Left ventricle myocardium inferior (tissue), 1 donor: ENCODE measurements around the gene GPR62. TPM values are rescaled to one million over a fixed set of nuclear protein-coding genes. Genes with fewer than 3 reads are reported as not detected.
"Not testable (repeated sequence)": the region's sequence is repeated elsewhere in the genome, so short reads cannot be mapped to it uniquely, and the experiment has no call there.

ENCODE experiments used
- DNase-seq: peaks from one replicate; pipeline ENCODE4 v3.0.0-alpha.2; 2020
- H3K27ac ChIP-seq: fragments of 200-600 bp; replicated peaks from 2 replicates; pipeline ENCODE4 v1.8.0; 2021
- H3K27me3 ChIP-seq: fragments of 200-600 bp; 2 replicates; pipeline ENCODE4 v1.8.0; 2021; ENCODE audit warnings: low read depth
- H3K36me3 ChIP-seq: fragments of 200-600 bp; 2 replicates; pipeline ENCODE4 v1.8.0; 2021
- H3K4me1 ChIP-seq: fragments of 200-600 bp; 2 replicates; pipeline ENCODE4 v1.8.0; 2021
- H3K4me3 ChIP-seq: fragments of 200-600 bp; 2 replicates; pipeline ENCODE4 v1.8.0; 2021; ENCODE audit warnings: mild to moderate bottlenecking, moderate library complexity
- H3K9me3 ChIP-seq: fragments of 200-600 bp; replicated peaks from 2 replicates; pipeline ENCODE4 v1.8.0; 2021
- intact Hi-C: fragments of 100-400 bp; cut with micrococcal nuclease; formaldehyde crosslinking; loops from one replicate; pipeline ENCODE4 v1.11.0; 2022
- total RNA-seq: library from RNA; stranded (reverse); fragmentation: NEBNext Ultra II Directional; extraction: Animal tissue kit (Norgen Biotek cat#: 25700); gene quantifications from one replicate; pipeline ENCODE4 v1.2.1, GENCODE V29; 2021
- TF ChIP-seq, protein P1 (sequence below): fragments of 200-600 bp; IDR thresholded peaks from 2 replicates; pipeline ENCODE4 v1.8.0; 2021; ENCODE audit warnings: antibody characterized with exemption, mild to moderate bottlenecking, borderline replicate concordance
- donor health status: DM: no; HTN: yes; CAD: no; lungs with severe emphysema.

The GPR62 gene
- total RNA-seq, 1 donor from 2014 or later, result 0.16 TPM

- H3K27ac ChIP-seq, result no peak overlapping the region
- H3K36me3 ChIP-seq, result peaks cover 11% of the 10 kb centered on the region
- H3K9me3 ChIP-seq, result no peaks in the 10 kb centered on the region
- H3K4me1 ChIP-seq, result no peaks in the 10 kb centered on the region
- TF ChIP-seq, protein P1, sequence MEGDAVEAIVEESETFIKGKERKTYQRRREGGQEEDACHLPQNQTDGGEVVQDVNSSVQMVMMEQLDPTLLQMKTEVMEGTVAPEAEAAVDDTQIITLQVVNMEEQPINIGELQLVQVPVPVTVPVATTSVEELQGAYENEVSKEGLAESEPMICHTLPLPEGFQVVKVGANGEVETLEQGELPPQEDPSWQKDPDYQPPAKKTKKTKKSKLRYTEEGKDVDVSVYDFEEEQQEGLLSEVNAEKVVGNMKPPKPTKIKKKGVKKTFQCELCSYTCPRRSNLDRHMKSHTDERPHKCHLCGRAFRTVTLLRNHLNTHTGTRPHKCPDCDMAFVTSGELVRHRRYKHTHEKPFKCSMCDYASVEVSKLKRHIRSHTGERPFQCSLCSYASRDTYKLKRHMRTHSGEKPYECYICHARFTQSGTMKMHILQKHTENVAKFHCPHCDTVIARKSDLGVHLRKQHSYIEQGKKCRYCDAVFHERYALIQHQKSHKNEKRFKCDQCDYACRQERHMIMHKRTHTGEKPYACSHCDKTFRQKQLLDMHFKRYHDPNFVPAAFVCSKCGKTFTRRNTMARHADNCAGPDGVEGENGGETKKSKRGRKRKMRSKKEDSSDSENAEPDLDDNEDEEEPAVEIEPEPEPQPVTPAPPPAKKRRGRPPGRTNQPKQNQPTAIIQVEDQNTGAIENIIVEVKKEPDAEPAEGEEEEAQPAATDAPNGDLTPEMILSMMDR, result no peak
- no peak overlapping the region for H3K4me3 ChIP-seq
- intact Hi-C loops, result no loop called here
- H3K27me3 ChIP-seq, result no peaks in the 10 kb centered on the region
- DNase-seq, result no peak
These were observed 26.7 kb upstream of the GPR62 start for GRCh38 chr3:51928438-51928837.

- H3K4me3 ChIP-seq, intact Hi-C loops, H3K9me3 ChIP-seq, H3K4me1 ChIP-seq, H3K27ac ChIP-seq, DNase-seq, H3K27me3 ChIP-seq: not testable (repeated sequence)
- peaks cover 16% of the 10 kb centered on the region for H3K36me3 ChIP-seq
These were observed 26.2 kb upstream of the GPR62 start for GRCh38 chr3:51928981-51929380.

- no peak for DNase-seq
- Histone ChIP-seq H3K4me1 (no peaks in the 10 kb centered on the region), H3K27ac (no peak overlapping the region), H3K4me3 (no peak overlapping the region), H3K27me3 (no peaks in the 10 kb centered on the region), H3K36me3 (peaks cover 21% of the 10 kb centered on the region), H3K9me3 (no peaks in the 10 kb centered on the region)
- intact Hi-C loops, result no loop called here
- TF ChIP-seq, protein P1, result no peak
These were observed 25.7 kb upstream of the GPR62 start for GRCh38 chr3:51929420-51930003.

DNA sequence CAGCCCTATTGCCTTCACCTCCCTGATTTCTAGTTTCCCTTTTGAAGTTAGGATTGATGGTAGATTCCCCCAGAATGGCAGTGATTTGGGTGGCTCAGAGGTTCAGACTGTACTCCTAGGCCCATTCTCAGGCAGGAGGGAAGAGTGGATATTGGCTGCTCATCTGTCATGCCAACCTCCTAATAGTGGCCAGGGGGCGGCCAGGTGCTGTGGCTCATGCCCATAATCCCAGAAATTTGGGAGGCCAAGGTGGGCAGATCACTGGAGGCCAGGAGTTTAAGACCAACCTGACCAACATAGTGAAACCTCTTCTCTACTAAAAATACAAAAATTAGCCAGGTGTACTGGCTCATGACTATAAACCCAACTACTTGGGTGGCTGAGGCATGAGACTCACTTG, 24.7 kb upstream of the GPR62 start:
- DNase-seq, result no peak

DNA sequence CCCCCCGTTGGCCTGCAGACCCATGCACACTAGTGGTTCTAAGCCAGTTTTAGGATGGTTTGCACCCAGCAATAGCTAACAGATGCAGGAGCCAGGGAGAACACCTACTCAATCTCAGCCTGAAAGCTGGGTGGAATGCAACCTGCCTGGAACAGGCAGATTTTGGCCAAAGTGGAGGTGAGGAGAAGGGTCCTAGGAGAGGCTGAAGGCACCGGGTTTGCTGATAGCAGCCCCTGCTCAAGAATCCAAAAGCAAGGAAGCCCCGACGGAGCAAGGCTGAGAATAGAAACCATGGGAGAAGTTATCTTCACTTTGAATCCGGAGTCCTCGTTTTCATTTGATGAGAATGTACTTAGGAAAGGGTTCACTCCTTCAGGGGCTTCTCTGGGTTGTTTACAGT, 23.4 kb upstream of the GPR62 start:
- H3K27me3 ChIP-seq, result no peaks in the 10 kb centered on the region
- H3K27ac ChIP-seq, result no peak overlapping the region
- intact Hi-C loops, result no loop called here
- TF ChIP-seq, protein P1, result no peak
- no peak for DNase-seq
- H3K4me1 ChIP-seq, result no peaks in the 10 kb centered on the region
- H3K4me3 ChIP-seq, result no peak overlapping the region
- H3K9me3 ChIP-seq, result no peaks in the 10 kb centered on the region
- peaks cover 44% of the 10 kb centered on the region for H3K36me3 ChIP-seq

More for the DNA sequence above, 24.7 kb upstream of the GPR62 start:
- Histone ChIP-seq H3K36me3 (peaks cover 31% of the 10 kb centered on the region), H3K27me3 (no peaks in the 10 kb centered on the region), H3K4me3 (no peak overlapping the region), H3K9me3 (no peaks in the 10 kb centered on the region), H3K4me1 (no peaks in the 10 kb centered on the region), H3K27ac (no peak overlapping the region)
- TF ChIP-seq, protein P1, result no peak
- intact Hi-C loops, result no loop called here

DNA sequence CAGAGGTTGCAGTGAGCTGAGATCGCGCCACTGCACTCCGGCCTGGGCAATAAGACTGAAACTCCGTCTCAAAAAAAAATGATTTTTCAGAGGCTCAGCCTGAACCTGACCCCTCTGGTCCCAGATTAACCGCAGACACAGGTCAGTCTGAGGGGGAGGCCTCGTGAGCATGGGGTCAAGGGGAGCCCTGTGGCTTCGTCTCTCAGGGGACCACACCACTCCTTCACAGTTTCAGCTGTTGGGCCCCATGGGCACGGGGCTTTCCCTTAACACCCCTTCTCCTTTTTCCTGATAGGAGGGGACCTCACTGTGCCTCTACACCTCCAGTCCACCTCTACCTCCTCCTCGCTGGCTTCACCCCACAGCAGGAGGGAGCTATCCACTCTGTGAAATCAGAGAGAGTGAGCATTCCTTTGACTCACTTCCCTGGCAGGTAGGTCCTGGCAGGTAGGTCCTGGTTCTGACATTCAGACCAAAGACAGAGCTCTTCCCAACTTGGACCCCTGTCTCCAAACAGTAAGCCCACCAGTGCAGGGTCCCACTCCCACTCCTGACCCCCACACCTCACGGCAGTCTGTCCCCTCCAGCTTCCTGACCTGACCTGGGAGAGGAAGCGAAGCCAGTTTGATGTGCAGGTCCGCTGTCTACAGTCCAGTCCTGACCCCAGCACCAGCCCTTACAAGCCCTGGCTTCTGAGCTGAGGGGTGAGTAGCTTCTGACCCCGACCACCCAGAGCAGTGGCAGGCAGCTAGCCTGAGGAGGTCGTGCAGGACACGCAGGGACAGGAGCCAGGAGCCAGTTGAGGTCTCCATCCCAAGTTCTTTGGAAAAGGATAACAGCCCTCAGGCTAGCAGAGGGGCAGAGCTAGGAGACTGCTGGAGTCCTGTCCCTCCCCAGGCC, 22.5 kb upstream of the GPR62 start:
- H3K9me3 ChIP-seq, result no peaks in the 10 kb centered on the region
- H3K4me1 ChIP-seq, result no peaks in the 10 kb centered on the region
- H3K27ac ChIP-seq, result no peak overlapping the region
- no peak for DNase-seq
- H3K36me3 ChIP-seq, result peaks cover 54% of the 10 kb centered on the region
- intact Hi-C loops, result no loop called here
- H3K27me3 ChIP-seq, result no peaks in the 10 kb centered on the region
- TF ChIP-seq, protein P1, result no peak
- no peak overlapping the region for H3K4me3 ChIP-seq
